A172 (cell line): ENCODE data around the gene TPSAB1. TPM values are rescaled to one million over a fixed set of nuclear protein-coding genes. Genes with fewer than 3 reads are reported as not detected.

Experiments
- DNase-seq: peaks from one replicate; pipeline ENCODE4 v3.0.0-alpha.2; 2015; ENCODE audit warnings: low spot score
- total RNA-seq: library from RNA; depleted of rRNA; stranded (reverse); fragments of >200 nt; shearing (Covaris generic); gene quantifications from 2 replicates; pipeline ENCODE4 v1.2.3, GENCODE V29; 2014; rRNA removed

Gene TPSAB1
- total RNA-seq, 1 experiment from 2014 or later, result 2.1 TPM

DNA sequence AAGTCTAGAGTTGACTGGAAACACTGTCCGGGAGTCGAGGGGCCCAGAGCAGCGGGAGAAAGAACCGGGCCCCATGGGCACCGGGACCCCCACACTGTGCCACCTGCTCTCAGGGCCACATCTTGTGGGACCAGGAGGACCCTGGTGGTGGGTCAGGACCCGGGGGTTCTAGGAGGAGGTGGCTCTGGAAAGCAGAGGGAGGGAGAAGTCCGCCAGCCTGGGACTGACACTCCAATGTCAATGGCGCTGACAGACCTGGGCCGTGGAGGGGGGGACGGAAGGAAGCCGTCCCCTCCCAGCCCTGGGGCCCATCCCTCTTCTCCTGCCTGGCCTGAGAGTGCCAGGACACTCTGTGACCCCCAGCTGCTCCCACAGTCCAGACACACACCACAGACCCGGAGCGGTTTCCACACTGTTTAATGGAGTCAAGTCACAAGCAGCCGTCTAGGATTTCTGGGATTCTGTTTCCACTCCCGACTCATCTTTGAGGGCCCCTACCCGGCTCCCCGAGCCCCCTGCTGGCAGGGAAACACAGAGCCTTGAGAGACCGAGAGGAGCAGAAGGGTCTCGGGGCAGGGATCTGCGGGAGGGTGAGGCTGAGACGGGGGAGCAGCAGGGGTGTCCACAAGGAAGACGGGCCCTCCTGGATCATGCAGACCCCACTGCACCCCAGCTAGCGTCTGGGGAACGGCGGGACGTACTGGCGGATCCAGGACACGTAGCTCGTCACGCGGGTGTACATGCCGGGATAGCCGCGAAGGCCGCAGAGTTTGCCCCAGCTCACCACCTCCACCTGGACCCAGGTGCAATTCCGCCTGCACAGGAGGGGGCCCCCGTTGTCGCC, 45.4 kb downstream of the TPSAB1 start:
- DNase-seq, result no peak

DNA sequence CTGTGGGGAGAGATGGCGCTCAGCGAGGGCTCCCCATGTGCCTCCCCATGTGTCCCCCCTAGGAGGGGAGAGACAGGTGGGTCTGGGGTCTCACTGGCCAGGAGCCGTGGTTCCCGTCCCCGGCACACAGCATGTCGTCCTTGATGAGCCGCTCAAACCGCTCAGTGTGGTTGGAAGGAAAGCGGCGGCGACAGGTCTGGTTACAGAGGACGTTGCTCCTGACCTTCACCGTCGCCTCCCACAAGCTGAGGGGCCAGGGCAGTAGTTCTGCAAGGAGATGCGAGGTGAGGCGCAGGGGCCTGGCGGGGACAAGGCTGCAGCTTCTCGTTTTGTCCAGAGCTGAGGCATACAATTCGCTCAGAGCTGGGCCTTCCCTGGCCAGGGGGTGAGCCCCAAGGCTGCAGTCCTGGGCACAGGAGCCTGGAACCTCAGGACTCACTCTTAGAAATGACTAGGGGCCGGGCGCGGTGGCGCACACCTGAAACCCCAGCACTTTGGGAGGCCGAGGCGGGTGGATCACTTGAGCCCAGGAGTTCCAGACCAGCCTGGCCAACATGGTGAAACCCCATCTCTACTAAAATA, 46.1 kb downstream of the TPSAB1 start:
- no peak for DNase-seq

DNA sequence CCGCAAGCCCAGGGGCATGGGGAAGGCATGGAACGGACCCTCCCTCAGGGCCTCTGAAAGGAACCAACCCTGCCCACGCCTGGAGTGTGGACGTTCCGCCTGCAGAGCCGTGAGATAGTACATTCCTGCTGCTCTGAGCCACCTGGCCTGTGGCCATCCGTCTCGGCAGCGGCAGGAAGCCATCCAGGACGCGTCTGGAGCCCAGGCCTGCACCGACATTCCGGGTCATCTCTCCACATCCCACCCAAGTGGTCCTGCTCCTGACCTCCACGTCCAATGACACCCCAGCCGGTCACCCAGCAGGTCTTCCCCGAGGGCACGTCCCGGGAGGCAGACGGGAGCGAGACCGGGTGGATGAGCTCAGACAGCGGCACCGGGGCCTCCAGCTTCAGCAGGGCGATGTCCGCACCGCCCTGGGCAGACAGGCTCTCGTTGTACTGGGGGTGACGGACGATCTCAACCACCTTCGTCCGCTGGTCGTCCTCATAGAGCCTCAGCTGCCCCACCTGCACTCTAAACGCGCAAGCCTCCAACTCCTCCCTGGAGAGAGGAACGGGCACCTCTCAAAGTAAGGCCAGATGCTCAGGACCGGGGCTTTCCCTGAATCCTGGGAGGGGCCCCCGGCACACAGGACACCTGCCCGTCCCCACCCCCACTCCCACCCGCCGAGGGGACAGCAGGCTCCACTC, 47.6 kb downstream of the TPSAB1 start:
- no peak for DNase-seq

DNA sequence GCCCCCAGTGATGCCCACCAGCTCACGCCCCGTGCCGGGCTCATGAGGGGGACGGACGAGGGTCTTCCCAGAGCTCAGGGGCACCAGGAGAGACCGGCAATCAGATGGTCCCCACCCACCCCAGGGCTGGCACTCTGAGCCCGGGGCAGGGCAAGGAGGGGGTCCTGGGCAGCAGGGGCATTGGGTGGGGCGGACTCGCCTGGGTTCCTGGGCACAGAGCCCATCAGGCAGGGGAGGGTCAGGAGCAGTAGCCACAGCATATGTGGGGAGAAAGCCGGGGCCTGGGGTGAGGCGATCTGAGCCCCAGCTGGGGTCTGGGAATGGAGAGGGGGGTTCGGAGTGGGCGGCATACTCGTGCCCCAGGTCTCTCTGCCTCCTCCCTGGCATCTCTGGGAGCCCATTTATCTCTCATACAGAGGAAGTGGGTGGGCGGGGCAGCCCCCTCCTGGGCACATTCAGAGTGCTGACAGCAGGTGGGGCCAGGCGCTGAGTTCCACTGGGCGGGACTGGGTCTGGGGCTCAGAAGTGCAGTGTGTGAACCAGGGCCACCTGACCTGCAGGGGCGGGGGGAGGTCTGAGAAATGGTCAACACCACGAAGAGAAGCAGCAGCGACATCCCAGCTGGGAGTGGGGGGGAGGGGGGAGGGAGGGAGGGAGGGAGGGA, 48.4 kb downstream of the TPSAB1 start:
- no peak for DNase-seq

DNA sequence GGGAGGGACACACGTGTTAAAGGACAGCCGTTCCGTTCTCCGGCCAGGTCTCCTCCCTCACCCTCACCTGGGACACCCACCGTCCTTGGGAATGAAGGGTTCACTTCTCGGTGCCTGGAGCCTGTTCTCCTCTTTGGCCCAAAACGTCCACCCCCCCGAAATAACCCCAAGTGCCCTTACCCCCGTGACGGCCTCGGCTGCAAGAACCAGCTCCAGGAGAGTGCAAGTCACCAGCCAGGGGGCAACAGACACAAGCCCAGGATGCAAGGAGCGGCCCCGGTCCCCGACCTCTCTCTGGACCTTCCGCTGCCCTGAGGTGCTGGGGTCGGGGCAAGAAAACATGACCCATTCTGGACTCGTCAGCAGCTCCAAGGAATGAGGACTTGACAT, 49.0 kb downstream of the TPSAB1 start:
- no peak for DNase-seq

DNA sequence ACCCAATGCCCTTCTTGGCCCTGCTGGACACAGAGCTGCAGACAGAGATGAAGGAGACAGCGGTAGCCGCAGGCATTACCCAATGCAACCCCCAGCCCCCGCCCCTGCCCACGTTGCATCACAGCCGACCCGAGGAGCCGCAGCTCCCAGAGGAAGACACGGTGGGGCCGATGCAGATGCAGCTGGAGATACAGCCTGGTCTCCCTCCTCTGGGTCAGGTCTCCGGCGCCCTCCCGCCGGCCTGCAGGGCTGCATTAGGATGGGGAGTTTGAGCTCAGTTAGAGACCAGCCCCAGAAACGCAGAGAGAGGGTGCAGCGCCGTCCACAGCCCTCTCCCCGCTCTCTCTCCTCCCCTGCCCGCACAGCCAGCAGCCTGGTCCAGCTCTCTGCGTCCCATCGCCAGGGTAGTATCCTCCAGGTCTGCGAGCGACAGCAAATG, 49.6 kb downstream of the TPSAB1 start:
- no peak for DNase-seq

DNA sequence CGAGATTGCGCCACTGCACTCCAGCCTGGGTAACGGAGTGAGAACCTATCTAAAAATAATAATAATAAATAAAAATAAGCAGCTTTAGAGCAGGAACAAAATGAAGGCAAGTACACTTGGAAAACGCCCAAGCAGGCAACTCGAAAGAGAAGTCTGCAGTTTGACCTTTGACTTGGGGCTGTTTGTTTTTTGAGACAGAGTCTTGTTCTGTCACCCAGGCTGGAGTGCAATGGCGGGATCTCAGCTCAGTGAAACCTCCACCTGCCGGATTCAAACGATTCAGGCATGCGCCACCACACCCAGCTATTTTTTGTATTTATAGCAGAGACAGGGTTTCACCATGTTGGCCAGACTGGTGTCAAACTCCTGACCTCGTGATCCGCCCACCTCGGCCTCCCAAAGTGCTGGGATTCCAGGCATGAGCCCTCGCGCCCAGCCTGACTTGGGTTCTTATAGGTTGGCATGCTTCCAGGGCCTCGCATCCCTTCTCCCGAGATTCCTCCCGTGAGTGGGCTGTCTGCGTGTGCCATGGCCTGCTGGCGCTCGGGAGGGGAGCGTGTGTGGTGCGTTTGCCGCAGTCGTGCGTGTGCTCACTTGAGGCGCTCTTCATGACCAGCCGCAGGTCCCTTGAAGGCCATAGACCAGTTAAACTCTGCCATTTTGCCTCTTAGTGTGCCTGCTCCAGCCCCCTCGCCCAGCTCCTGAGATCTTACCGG, 50.5 kb downstream of the TPSAB1 start:
- no peak for DNase-seq

DNA sequence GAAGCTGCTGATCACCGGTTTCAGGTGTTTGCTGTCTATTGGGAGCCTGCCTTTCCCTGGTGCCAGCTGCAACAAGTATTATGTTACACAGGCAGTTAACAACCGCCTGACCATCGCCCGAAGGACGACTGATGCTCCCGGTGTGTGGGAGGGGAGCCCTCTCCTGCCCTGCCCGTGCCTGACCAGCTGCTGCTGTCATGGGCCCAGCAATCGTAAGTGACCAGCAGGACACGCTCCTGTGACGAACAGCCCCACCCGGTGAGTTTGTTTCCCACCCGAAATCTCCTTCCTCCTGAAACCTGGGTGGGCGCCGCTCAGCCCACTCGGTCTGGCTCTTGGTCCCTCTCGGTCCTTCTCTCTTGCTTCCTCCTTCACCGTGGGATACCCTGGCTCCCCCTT, 51.1 kb downstream of the TPSAB1 start:
- no peak for DNase-seq

Other genes starting within 250 kb of the TPSAB1 start
- not detected in 2 replicates for gene SSTR5, start 168.0 kb upstream of the TPSAB1 start, total RNA-seq
- gene C1QTNF8, start 144.5 kb upstream of the TPSAB1 start, total RNA-seq, result 2.9 TPM in 1 of 2 replicates, not detected in the other
- gene CACNA1H, start 87.6 kb upstream of the TPSAB1 start, total RNA-seq, result 2.0 and 3.4 TPM in 2 replicates
- 2.9 and 4.3 TPM in 2 replicates for gene TPSG1, start 15.4 kb upstream of the TPSAB1 start, total RNA-seq
- 1.1 TPM in 1 of 2 replicates, not detected in the other for gene TPSB2, start 10.5 kb upstream of the TPSAB1 start, total RNA-seq
- gene TPSD1, start 15.4 kb downstream of the TPSAB1 start, total RNA-seq, result not detected in 2 replicates
- gene UBE2I, start 68.9 kb downstream of the TPSAB1 start, total RNA-seq, result 102 and 117 TPM in 2 replicates
- 2.4 and 10.3 TPM in 2 replicates for gene BAIAP3, start 92.9 kb downstream of the TPSAB1 start, total RNA-seq
- gene TSR3, start 111.2 kb downstream of the TPSAB1 start, total RNA-seq, result 179 TPM in 2 replicates
- 45.8 and 61.0 TPM in 2 replicates for gene GNPTG, start 111.2 kb downstream of the TPSAB1 start, total RNA-seq
- 25.5 and 31.6 TPM in 2 replicates for gene UNKL, start 174.0 kb downstream of the TPSAB1 start, total RNA-seq
- 38.6 and 45.1 TPM in 2 replicates for gene UQCC4, start 180.0 kb downstream of the TPSAB1 start, total RNA-seq
- not detected in 2 replicates for gene PERCC1, start 190.4 kb downstream of the TPSAB1 start, total RNA-seq
- gene CCDC154, start 203.9 kb downstream of the TPSAB1 start, total RNA-seq, result 0.03 and 0.26 TPM in 2 replicates
- 79.9 and 86.3 TPM in 2 replicates for gene CLCN7, start 234.3 kb downstream of the TPSAB1 start, total RNA-seq
- not detected in 2 replicates for gene PTX4, start 248.2 kb downstream of the TPSAB1 start, total RNA-seq